Thyroid gland (tissue), 4 donors: ENCODE measurements around the gene MON2. TPM values are rescaled to one million over a fixed set of nuclear protein-coding genes. Genes with fewer than 3 reads are reported as not detected.
A peak's percentile ranks its signal among the peaks of the same experiment; 100 is the strongest.

Source experiments
- DNase-seq, 2 donors: peaks; one replicate each; pipeline ENCODE4 v3.0.0-alpha.2; 2019
- H3K27ac ChIP-seq, 3 donors: fragments of 200-600 bp; sonication (generic); 1 replicate in 2 of 3; 2 replicates in 1 of 3; pipeline ENCODE4 v1.5.1; 2016 to 2019; ENCODE audit warnings: mild to moderate bottlenecking in 1 of 3, moderate library complexity in 1 of 3
- H3K27me3 ChIP-seq: fragments of 200-600 bp; sonication (generic); one replicate; pipeline ENCODE4 v1.5.1; 2019
- H3K36me3 ChIP-seq, 2 donors: fragments of 200-600 bp; sonication (generic); one replicate each; pipeline ENCODE4 v1.5.1; 2016 to 2019
- H3K4me1 ChIP-seq, 2 donors: fragments of 200-600 bp; sonication (generic); one replicate each; pipeline ENCODE4 v1.5.1; 2017 to 2019
- H3K4me3 ChIP-seq, 3 donors: fragments of 200-600 bp; sonication (generic); replicated peaks in 1 of 3; 1 replicate in 2 of 3; 2 replicates in 1 of 3; pipeline ENCODE4 v1.5.1; 2016; ENCODE audit warnings: mild to moderate bottlenecking in 1 of 3
- H3K9me3 ChIP-seq: fragments of 200-600 bp; sonication (generic); one replicate; pipeline ENCODE4 v1.5.1; 2017
- POLR2A ChIP-seq, 2 donors: fragments of 450-650 bp; IDR thresholded peaks; one replicate each; pipeline ENCODE4 v1.6.1; 2017; ENCODE audit warnings: antibody characterized with exemption in 2 of 2, mild to moderate bottlenecking in 2 of 2, moderate library complexity in 1 of 2
- WGBS, 2 donors: methylation state at CpG; one replicate each; pipeline ENCODE4 v1.1.5; 2017; 5-methylcytosine and 5-hydroxymethylcytosine counted together
- intact Hi-C: fragments of 100-400 bp; cut with DNase I; formaldehyde crosslinking; loops from one replicate; pipeline ENCODE4 v1.15.1; 2023
- total RNA-seq, 4 donors: library from RNA; depleted of rRNA; stranded (reverse); fragments of >200 nt; gene quantifications; one replicate each; pipeline ENCODE4 v1.2.3, GENCODE V29; 2016
- TF ChIP-seq, protein P1 (sequence below), 6 experiments: fragments of 200-600 bp in 3 of 6; fragments of 450-650 bp in 3 of 6; sonication (generic) in 3 of 6; IDR thresholded peaks; one replicate each; pipeline ENCODE4 v1.5.1; 2016 to 2019; ENCODE audit warnings: antibody characterized with exemption in 6 of 6, mild to moderate bottlenecking in 2 of 6, inconsistent platforms in 1 of 6, moderate library complexity in 1 of 6

MON2 gene
- total RNA-seq, 4 donors from 2014 or later, result 109 to 189 (median 126) TPM

DNA sequence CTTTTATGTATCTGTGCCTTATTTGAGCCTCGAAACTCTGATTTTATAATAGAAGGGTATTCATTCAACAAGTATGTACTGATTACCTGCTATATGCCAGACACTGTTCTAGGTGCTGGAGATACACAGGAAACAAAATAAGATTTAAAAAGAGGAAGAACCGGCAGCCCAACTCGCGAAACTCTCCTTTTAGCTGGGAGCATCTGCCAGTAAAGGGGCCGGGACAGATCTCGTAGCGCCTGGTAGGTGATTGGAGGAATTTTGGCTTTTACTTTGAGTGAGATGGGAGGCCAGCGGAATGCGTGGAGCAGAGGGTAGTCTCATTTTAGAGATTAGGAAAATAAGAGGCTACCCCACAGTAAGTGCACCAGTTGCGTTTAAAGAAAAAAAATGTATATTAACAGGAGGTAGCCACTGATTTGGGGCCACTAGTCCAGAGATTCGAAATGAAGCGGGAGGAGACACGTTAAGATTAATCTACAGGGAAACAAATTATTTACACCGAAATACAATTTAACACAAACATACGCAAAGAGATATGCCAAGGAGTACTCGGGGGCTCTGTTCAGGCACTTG is 520 bp upstream of the MON2 start:
- intact Hi-C loops, result no loop called here

DNA sequence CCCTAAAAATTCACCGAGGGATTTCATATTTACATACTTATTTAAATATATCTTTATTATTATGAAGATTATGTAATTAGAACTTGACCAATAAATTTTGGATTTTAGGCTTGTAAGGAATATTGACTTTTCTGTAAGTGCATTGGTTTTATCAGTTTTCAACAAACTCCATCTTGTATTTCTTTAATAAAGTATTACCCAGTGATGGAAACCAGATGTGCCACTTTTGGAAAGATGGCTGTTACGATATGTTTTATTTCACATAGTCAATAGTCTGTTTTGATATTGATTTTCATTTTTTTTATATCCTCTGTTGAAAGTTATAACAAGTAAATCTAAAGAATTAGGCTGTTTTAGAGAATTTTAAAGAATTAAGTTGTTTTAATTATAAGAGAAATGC is 1.8 kb downstream of the MON2 start:
- H3K27me3 ChIP-seq, result no peaks in the 10 kb centered on the region
- intact Hi-C loops, result no loop called here
- TF ChIP-seq, protein P1, sequence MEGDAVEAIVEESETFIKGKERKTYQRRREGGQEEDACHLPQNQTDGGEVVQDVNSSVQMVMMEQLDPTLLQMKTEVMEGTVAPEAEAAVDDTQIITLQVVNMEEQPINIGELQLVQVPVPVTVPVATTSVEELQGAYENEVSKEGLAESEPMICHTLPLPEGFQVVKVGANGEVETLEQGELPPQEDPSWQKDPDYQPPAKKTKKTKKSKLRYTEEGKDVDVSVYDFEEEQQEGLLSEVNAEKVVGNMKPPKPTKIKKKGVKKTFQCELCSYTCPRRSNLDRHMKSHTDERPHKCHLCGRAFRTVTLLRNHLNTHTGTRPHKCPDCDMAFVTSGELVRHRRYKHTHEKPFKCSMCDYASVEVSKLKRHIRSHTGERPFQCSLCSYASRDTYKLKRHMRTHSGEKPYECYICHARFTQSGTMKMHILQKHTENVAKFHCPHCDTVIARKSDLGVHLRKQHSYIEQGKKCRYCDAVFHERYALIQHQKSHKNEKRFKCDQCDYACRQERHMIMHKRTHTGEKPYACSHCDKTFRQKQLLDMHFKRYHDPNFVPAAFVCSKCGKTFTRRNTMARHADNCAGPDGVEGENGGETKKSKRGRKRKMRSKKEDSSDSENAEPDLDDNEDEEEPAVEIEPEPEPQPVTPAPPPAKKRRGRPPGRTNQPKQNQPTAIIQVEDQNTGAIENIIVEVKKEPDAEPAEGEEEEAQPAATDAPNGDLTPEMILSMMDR (IDR thresholded peaks at IDR 0.05), result no peak
- TF ChIP-seq POLR2A (IDR thresholded peaks at IDR 0.05), result no peak
- peak overlapping the region in 1 of 3 donors; percentile 64 for H3K4me3 ChIP-seq
- no peak overlapping the region for H3K27ac ChIP-seq
- 82 to 86% methylated on average over 2 of the region's 2 CpGs for WGBS, 2 donors
- H3K9me3 ChIP-seq, result no peaks in the 10 kb centered on the region
- no peak for DNase-seq
- H3K36me3 ChIP-seq, result no peaks in the 10 kb centered on the region
- peaks cover 18 to 29% of the 10 kb centered on the region in 2 donors for H3K4me1 ChIP-seq

More for the DNA sequence above, 520 bp upstream of the MON2 start:
- peak; percentile 40 to 44 for DNase-seq
- Histone ChIP-seq H3K27me3 (no peaks in the 10 kb centered on the region), H3K36me3 (no peaks in the 10 kb centered on the region), H3K9me3 (no peaks in the 10 kb centered on the region), H3K27ac (peak overlapping the region; percentile 86 to 92 (median 88)), H3K4me1 (peaks cover 18 to 20% of the 10 kb centered on the region in 2 donors), H3K4me3 (peak overlapping the region; percentile 64 to 98 (median 89))
- 2 to 5% methylated on average over 16 of the region's 16 CpGs for WGBS, 2 donors
- TF ChIP-seq, protein P1 (IDR thresholded peaks at IDR 0.05), result no peak
- no peak for TF ChIP-seq POLR2A (IDR thresholded peaks at IDR 0.05)

DNA sequence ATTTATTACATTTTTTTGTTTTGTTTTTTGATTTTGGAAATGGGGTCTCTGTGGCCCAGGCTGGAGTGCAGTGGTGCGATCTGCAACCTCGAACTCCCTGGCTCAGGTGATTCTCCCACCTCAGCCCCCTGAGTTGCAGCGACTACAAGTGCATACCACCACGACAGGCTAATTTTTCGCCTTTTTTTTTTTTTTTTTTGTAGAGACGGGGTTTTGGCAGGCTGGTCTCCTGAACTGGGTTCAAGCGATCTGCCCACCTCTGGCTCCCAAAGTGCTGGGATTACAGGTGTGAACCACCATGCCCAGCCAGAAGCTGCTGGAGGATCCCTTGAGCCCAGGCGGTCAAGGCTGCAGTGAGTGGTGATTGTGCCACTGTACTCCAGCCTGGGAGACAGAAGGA is 2.3 kb downstream of the MON2 start:
- Histone ChIP-seq H3K27ac (no peak overlapping the region), H3K4me1 (peaks cover 18 to 29% of the 10 kb centered on the region in 2 donors), H3K36me3 (no peaks in the 10 kb centered on the region), H3K9me3 (no peaks in the 10 kb centered on the region), H3K4me3 (no peak overlapping the region), H3K27me3 (no peaks in the 10 kb centered on the region)
- 82% methylated on average over 8 of the region's 8 CpGs for WGBS, 2 donors
- TF ChIP-seq POLR2A (IDR thresholded peaks at IDR 0.05), result no peak
- TF ChIP-seq, protein P1 (IDR thresholded peaks at IDR 0.05), result no peak
- DNase-seq, result no peak
- intact Hi-C loops, result no loop called here

DNA sequence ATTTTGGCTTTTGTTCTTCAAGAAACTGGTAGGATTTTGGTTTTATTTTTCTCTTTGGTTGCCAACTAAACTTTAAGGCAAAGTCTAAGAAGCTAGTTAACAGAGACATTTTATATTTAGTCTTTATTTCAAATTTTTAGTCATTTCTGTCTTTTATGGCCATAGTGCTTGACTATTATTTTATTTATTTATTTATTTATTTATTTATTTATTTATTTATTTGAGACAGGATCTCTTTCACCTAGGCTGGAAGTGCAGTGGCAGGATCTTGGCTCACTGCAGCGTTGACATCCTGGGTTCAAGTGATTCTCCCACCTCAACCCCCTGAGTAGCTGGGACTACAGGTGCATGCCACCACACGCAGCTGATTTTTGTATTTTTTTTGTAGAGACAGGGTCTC is 3.1 kb downstream of the MON2 start:
- Histone ChIP-seq H3K4me3 (no peak overlapping the region), H3K9me3 (no peaks in the 10 kb centered on the region)

DNA sequence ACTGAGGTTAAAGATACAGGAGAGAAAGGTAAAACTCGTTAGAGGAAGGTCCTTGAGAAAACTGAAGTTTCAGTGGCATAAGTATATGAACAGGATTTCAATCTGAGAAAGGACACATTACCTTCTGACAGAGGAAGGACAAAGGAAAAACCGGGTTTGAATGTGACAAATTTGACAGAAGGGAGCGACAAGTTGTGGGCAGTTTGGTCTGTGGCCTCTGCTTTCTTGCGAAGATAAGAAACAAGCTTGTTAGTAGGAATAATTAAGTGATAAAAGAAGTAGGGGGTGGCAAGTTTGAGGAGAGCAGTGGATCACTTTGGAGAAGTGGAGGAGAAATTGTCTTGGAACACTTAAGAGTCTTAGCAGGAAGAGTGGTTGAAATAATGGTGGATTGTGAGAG is 5.1 kb downstream of the MON2 start:
- TF ChIP-seq, protein P1 (IDR thresholded peaks at IDR 0.05), result no peak
- no peak for TF ChIP-seq POLR2A (IDR thresholded peaks at IDR 0.05)
- Histone ChIP-seq H3K9me3 (no peaks in the 10 kb centered on the region), H3K4me3 (no peak overlapping the region), H3K27me3 (no peaks in the 10 kb centered on the region), H3K4me1 (peaks cover 18 to 29% of the 10 kb centered on the region in 2 donors), H3K27ac (no peak overlapping the region), H3K36me3 (no peaks in the 10 kb centered on the region)
- WGBS, 2 donors, result 78 to 86% methylated on average over 4 of the region's 4 CpGs
- no peak for DNase-seq
- intact Hi-C loops, result no loop called here

More for the DNA sequence above, 3.1 kb downstream of the MON2 start:
- DNase-seq, result no peak
- Histone ChIP-seq H3K27me3 (no peaks in the 10 kb centered on the region), H3K4me1 (peaks cover 18 to 29% of the 10 kb centered on the region in 2 donors), H3K27ac (no peak overlapping the region), H3K36me3 (no peaks in the 10 kb centered on the region)
- WGBS, 2 donors, result 92 to 95% methylated on average over 2 of the region's 2 CpGs
- intact Hi-C loops, result no loop called here
- no peak for TF ChIP-seq POLR2A (IDR thresholded peaks at IDR 0.05)
- TF ChIP-seq, protein P1 (IDR thresholded peaks at IDR 0.05), result no peak
